GM12878 (cell line): ENCODE data around the gene OTOF. TPM values are rescaled to one million over a fixed set of nuclear protein-coding genes. Genes with fewer than 3 reads are reported as not detected.

Source experiments
- ATAC-seq: fragments of 200-7000 bp; cut with Tn5 transposase; 3 replicates; pipeline ENCODE4 v1.9.1; 2020; ENCODE audit warnings: mild to moderate bottlenecking, moderate library complexity
- BruUV-seq: library from RNA; stranded (reverse); fragments of 400-500 nt; replicated peaks from 2 replicates; lab custom pipeline; 2021; lab: Mats Ljungman, UMichigan
- CTCF ChIA-PET: fragments of 300-600 bp; sonication (Branson Sonifier 250); formaldehyde crosslinking; extraction: SDS; loops from one replicate; lab custom pipeline; 2021; ENCODE audit warnings: inconsistent platforms; lab: Yijun Ruan, JAX
- POLR2A ChIA-PET: fragments of 350-600 bp; formaldehyde crosslinking; extraction: SDS; loops from one replicate; lab custom pipeline; 2021; ENCODE audit warnings: inconsistent platforms; lab: Charles Lee
- RAD21 ChIA-PET: fragments of 300-600 bp; sonication (Branson Sonifier 250); formaldehyde crosslinking; loops from one replicate; lab custom pipeline; 2023; ENCODE audit warnings: antibody characterized with exemption; ENCODE audit not compliant: unreplicated experiment; lab: Charles Lee
- SMC1A ChIA-PET: fragments of 300-600 bp; sonication (Branson Sonifier 250); formaldehyde crosslinking; loops from one replicate; lab custom pipeline; 2023; ENCODE audit not compliant: unreplicated experiment, uncharacterized antibody; lab: Charles Lee
- DNase-seq: peaks from one replicate; pipeline ENCODE4 v3.0.0-alpha.2; 2011; ENCODE audit warnings: low read depth, low spot score
- FAIRE-seq: peaks from 3 replicates; lab custom pipeline; 2011; peaks lifted over from hg19 to GRCh38; lab: Jason Lieb, UNC
- H2AFZ ChIP-seq: 2 replicates; pipeline ENCODE4 v1.6.0; 2011; ENCODE audit warnings: low read depth, low read length, control low read depth; ENCODE audit not compliant: control insufficient read depth
- H3K27ac ChIP-seq: 2 replicates; pipeline ENCODE4 v1.5.1; 2011; ENCODE audit warnings: control low read depth; ENCODE audit not compliant: control insufficient read depth, insufficient read depth
- H3K27me3 ChIP-seq, 2 experiments: replicated peaks in 1 of 2; 2 replicates each; pipeline versions ENCODE4 v1.6.0 to v1.6.1; 2011; ENCODE audit warnings: low read length in 1 of 2; ENCODE audit not compliant: control insufficient read depth in 2 of 2, insufficient read depth in 2 of 2
- H3K36me3 ChIP-seq, 2 experiments: 2 replicates each; pipeline ENCODE4 v1.5.1; 2011; ENCODE audit warnings: low read length in 1 of 2; ENCODE audit not compliant: control insufficient read depth in 2 of 2, insufficient read depth in 2 of 2
- H3K4me1 ChIP-seq: 2 replicates; pipeline ENCODE4 v1.6.1; 2011; ENCODE audit warnings: mild to moderate bottlenecking, low read length, moderate library complexity, mixed read lengths; ENCODE audit not compliant: control insufficient read depth, insufficient read depth
- H3K4me2 ChIP-seq: 2 replicates; pipeline ENCODE4 v1.6.0; 2011; ENCODE audit warnings: control low read depth; ENCODE audit not compliant: control insufficient read depth, insufficient read depth
- H3K4me3 ChIP-seq: fragments of 200-600 bp; sonication (generic); 2 replicates; pipeline ENCODE4 v1.5.1; 2016
- H3K79me2 ChIP-seq: 2 replicates; pipeline ENCODE4 v1.6.0; 2011; ENCODE audit warnings: low read length; ENCODE audit not compliant: control insufficient read depth, insufficient read depth
- H3K9ac ChIP-seq: 2 replicates; pipeline ENCODE4 v1.8.0; 2011; ENCODE audit warnings: low read length, control low read depth, mixed read lengths; ENCODE audit not compliant: control insufficient read depth, insufficient read depth
- H3K9me3 ChIP-seq: replicated peaks from 3 replicates; pipeline ENCODE4 v1.5.1; 2011; ENCODE audit warnings: mild to moderate bottlenecking, low read length; ENCODE audit not compliant: control insufficient read depth, insufficient read depth
- H4K20me1 ChIP-seq: 2 replicates; pipeline ENCODE4 v1.6.0; 2011; ENCODE audit not compliant: control insufficient read depth, insufficient read depth
- CREM ChIP-seq: IDR thresholded peaks from 2 replicates; pipeline ENCODE4 v1.6.1; 2014; ENCODE audit warnings: antibody characterized with exemption, low read depth
- HCFC1 ChIP-seq: fragments of 150-350 bp; IDR thresholded peaks from 2 replicates; pipeline ENCODE4 v1.6.1; 2014; ENCODE audit warnings: low read length
- MLLT1 ChIP-seq: fragments of 450-650 bp; IDR thresholded peaks from 2 replicates; pipeline ENCODE4 v1.6.1; 2016; ENCODE audit warnings: mild to moderate bottlenecking
- NFYB ChIP-seq: IDR thresholded peaks from 2 replicates; pipeline ENCODE4 v1.6.1; 2011; ENCODE audit warnings: low read depth, mild to moderate bottlenecking, low read length, improper control_type of control experiment, moderate library complexity; ENCODE audit not compliant: insufficient read depth
- NR2F1 ChIP-seq: fragments of 450-650 bp; conservative IDR thresholded peaks from 2 replicates; pipeline ENCODE4 v1.6.1; 2017; ENCODE audit warnings: mild to moderate bottlenecking
- NRF1 ChIP-seq: conservative IDR thresholded peaks from 2 replicates; pipeline ENCODE4 v1.6.1; 2011; ENCODE audit warnings: mild to moderate bottlenecking, low read depth, low read length, improper control_type of control experiment
- SIX5 ChIP-seq: IDR thresholded peaks from 2 replicates; pipeline ENCODE4 v1.6.1; 2011; ENCODE audit warnings: mild to moderate bottlenecking, low read depth, low read length, moderate library complexity; ENCODE audit not compliant: severe bottlenecking
- SRF ChIP-seq, 2 experiments: IDR thresholded peaks; 2 replicates each; pipeline ENCODE4 v1.6.1; 2011; ENCODE audit warnings: low read depth in 2 of 2, low read length in 2 of 2, mild to moderate bottlenecking in 1 of 2, moderate library complexity in 1 of 2
- WGBS: methylation state at CpG from one replicate; pipeline ENCODE4 v1.1.6; 2016; ENCODE audit warnings: low lambda C conversion rate; ENCODE audit not compliant: insufficient replicate concordance, insufficient coverage; ENCODE audit errors: missing lambda C conversion rate; 5-methylcytosine and 5-hydroxymethylcytosine counted together
- in situ Hi-C: fragments of 300-500 bp; cut with MboI; formaldehyde crosslinking; loops from 9 replicates; pipeline ENCODE4 v1.14.3; 2018; ENCODE audit warnings: mixed read lengths
- intact Hi-C: fragments of 100-400 bp; cut with micrococcal nuclease; formaldehyde crosslinking; loops from one replicate; pipeline ENCODE4 v1.14.2; 2022; ENCODE audit not compliant: unreplicated experiment
- polyA plus RNA-seq, 11 experiments: library from polyadenylated mRNA; depleted of rRNA in 4 of 11; unstranded in 6 of 11; stranded (reverse) in 5 of 11; fragments of >200 nt; fragmentation: Nextera tagmentation in 4 of 11; fragmentation: Illumina TruSeq in 1 of 11; extraction: Ambion mirVana in 4 of 11; extraction: Trizol in 1 of 11; gene quantifications; 1 replicate in 1 of 11; 2 replicates in 10 of 11; pipeline versions ENCODE4 v1.2.1 to v1.2.3, GENCODE V29; 2011 to 2016; ENCODE audit warnings: inconsistent platforms in 2 of 11, missing spikeins in 2 of 11, low read depth in 1 of 11
- total RNA-seq, 4 experiments: library from RNA; depleted of rRNA in 3 of 4; stranded (reverse); fragments of >200 nt in 3 of 4; fragmentation: Illumina TruSeq in 1 of 4; extraction: Trizol in 1 of 4; gene quantifications; 2 replicates each; pipeline versions ENCODE4 v1.2.1 to v1.2.3, GENCODE V29; 2013 to 2021

The OTOF gene
- total and polyA plus RNA-seq, 10 of the 15 experiments (the other 5 are each of a cell fraction or from before 2014, with no cell fraction given) = under 0.01 to 0.31 (median 0.07) TPM; not detected in 6

DNA sequence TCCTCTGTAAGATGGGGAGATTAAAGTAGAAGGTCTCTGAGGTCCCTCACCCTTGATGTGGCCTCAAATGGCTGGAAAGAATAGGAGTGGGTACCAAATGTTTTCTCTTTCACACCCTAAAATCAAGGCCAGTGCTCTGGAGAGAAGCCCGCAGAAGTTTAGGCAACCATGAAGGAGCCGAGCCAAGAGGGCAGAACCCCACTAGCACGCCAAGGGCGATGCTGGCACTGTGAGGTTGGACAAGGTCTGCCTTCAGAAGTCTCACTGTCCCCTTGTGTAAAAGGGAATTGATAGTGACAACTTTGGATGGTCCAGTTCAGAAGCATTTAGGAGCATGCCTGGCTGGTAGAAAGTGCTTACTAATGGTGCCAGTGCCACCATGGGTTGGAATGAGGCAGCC lies 16.3 kb upstream of the OTOF start (continued):
- TF ChIP-seq NRF1 (no peak), HCFC1 (no peak), NR2F1 (no peak), CREM (no peak), MLLT1 (no peak), SIX5 (no peak)

GRCh38 chr2:26493566-26493965 lies 15.6 kb upstream of the OTOF start:
- H3K27me3 ChIP-seq = no peaks in the 10 kb centered on the region; a peak in 1 of 4 replicates
- intact Hi-C loops = no loop called here
- FAIRE-seq = no peak
- H3K27ac ChIP-seq = no peak overlapping the region; the same call in 1 of the 2 replicates
- peak; percentile 58; the same call in 1 of the 2 replicates for TF ChIP-seq NFYB
- TF ChIP-seq SRF (IDR thresholded peaks at IDR 0.05; ENCODE audit: low read depth in 2 of 2, low read length in 2 of 2) = no peak
- TF ChIP-seq, all 136 proteins: peak for 1
- ChIA-PET CTCF (no interaction called here), POLR2A (no interaction called here), SMC1A (no interaction called here), RAD21 (no interaction called here)
- in situ Hi-C loops = no loop called here
- Histone ChIP-seq H3K36me3 (no peaks in the 10 kb centered on the region), H4K20me1 (no peaks in the 10 kb centered on the region), H3K4me3 (no peak overlapping the region), H2AFZ (no peak overlapping the region; the same call in 1 of the 2 replicates), H3K9me3 (no peaks in the 10 kb centered on the region), H3K9ac (no peak overlapping the region), H3K4me2 (no peak overlapping the region), H3K4me1 (peaks cover 15% of the 10 kb centered on the region), H3K79me2 (no peaks in the 10 kb centered on the region)
- DNase-seq (no peak), ATAC-seq (peak; percentile 53)
- WGBS = 47% methylated on average over 8 of the region's 10 CpGs
- BruUV-seq = no TSS peak
